Tibial artery (tissue), 4 donors: ENCODE measurements around the gene PRR19.

Experiments used
- DNase-seq, 2 donors: peaks; one replicate each; pipeline ENCODE4 v3.0.0-alpha.2; 2019
- H3K27ac ChIP-seq, 2 donors: fragments of 200-600 bp; sonication (generic) in 1 of 2; 1 replicate in 1 of 2; 2 replicates in 1 of 2; pipeline ENCODE4 v1.5.1; 2018 to 2019; ENCODE audit warnings: mild to moderate bottlenecking in 1 of 2
- H3K27me3 ChIP-seq, 2 donors: fragments of 200-600 bp; sonication (generic) in 1 of 2; one replicate each; pipeline versions ENCODE4 v1.5.1 to v1.6.0; 2016 to 2019
- H3K36me3 ChIP-seq, 3 donors: fragments of 200-600 bp; sonication (generic) in 2 of 3; one replicate each; pipeline ENCODE4 v1.5.1; 2016 to 2019; ENCODE audit warnings: mild to moderate bottlenecking in 2 of 3
- H3K4me1 ChIP-seq, 4 donors: fragments of 200-600 bp; sonication (generic) in 2 of 4; 1 replicate in 3 of 4; 2 replicates in 1 of 4; pipeline ENCODE4 v1.5.1; 2016 to 2019
- H3K4me3 ChIP-seq, 2 donors: fragments of 200-600 bp; sonication (generic) in 1 of 2; 1 replicate in 1 of 2; 2 replicates in 1 of 2; pipeline ENCODE4 v1.5.1; 2018 to 2019; ENCODE audit warnings: mild to moderate bottlenecking in 2 of 2
- H3K9me3 ChIP-seq, 3 donors: fragments of 200-600 bp; sonication (generic) in 1 of 3; one replicate each; pipeline ENCODE4 v1.5.1; 2016 to 2019
- intact Hi-C: fragments of 100-400 bp; cut with DNase I; formaldehyde crosslinking; loops from one replicate; pipeline ENCODE4 v1.15.0; 2023; ENCODE audit warnings: low total_unique reads
- TF ChIP-seq, protein P1 (sequence below), 2 experiments: fragments of 200-600 bp in 1 of 2; fragments of 450-650 bp in 1 of 2; IDR thresholded peaks; one replicate each; pipeline ENCODE4 v1.5.1; 2017 to 2019; ENCODE audit warnings: antibody characterized with exemption in 2 of 2, mild to moderate bottlenecking in 1 of 2, moderate library complexity in 1 of 2

PRR19 gene

DNA sequence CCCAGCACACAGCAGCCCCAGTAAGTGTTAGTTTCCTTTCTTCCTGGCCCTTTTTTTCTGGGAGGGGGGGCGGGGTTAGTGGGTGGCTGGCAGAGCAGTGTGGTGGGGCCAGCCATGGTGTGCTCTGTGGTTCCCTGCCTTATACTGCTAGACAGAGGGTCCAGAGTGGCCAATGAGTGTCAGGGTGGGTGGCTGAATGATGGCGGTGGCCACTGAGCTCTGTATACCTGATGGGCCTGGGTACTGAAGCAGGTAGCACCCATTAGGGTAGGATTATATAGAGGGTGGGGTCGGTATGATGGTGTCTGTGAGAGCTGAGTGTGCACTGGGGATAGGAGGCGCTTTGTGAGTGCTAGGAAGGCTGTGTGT, 19.1 kb upstream of the PRR19 start:
- no peaks in the 10 kb centered on the region for H3K9me3 ChIP-seq
- H3K36me3 ChIP-seq, result peaks cover 5 to 15% (median 12%) of the 10 kb centered on the region in 3 donors
- no peak for DNase-seq
- no peaks in the 10 kb centered on the region for H3K27me3 ChIP-seq
- TF ChIP-seq, protein P1, sequence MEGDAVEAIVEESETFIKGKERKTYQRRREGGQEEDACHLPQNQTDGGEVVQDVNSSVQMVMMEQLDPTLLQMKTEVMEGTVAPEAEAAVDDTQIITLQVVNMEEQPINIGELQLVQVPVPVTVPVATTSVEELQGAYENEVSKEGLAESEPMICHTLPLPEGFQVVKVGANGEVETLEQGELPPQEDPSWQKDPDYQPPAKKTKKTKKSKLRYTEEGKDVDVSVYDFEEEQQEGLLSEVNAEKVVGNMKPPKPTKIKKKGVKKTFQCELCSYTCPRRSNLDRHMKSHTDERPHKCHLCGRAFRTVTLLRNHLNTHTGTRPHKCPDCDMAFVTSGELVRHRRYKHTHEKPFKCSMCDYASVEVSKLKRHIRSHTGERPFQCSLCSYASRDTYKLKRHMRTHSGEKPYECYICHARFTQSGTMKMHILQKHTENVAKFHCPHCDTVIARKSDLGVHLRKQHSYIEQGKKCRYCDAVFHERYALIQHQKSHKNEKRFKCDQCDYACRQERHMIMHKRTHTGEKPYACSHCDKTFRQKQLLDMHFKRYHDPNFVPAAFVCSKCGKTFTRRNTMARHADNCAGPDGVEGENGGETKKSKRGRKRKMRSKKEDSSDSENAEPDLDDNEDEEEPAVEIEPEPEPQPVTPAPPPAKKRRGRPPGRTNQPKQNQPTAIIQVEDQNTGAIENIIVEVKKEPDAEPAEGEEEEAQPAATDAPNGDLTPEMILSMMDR (IDR thresholded peaks at IDR 0.05), result no peak
- H3K4me1 ChIP-seq, result peaks cover 3 to 78% (median 72%) of the 10 kb centered on the region in 4 donors
- peak overlapping the region; percentile 93 to 97 for H3K27ac ChIP-seq
- H3K4me3 ChIP-seq, result peak overlapping the region; percentile 70 to 75
- intact Hi-C loops, result no loop called here

DNA sequence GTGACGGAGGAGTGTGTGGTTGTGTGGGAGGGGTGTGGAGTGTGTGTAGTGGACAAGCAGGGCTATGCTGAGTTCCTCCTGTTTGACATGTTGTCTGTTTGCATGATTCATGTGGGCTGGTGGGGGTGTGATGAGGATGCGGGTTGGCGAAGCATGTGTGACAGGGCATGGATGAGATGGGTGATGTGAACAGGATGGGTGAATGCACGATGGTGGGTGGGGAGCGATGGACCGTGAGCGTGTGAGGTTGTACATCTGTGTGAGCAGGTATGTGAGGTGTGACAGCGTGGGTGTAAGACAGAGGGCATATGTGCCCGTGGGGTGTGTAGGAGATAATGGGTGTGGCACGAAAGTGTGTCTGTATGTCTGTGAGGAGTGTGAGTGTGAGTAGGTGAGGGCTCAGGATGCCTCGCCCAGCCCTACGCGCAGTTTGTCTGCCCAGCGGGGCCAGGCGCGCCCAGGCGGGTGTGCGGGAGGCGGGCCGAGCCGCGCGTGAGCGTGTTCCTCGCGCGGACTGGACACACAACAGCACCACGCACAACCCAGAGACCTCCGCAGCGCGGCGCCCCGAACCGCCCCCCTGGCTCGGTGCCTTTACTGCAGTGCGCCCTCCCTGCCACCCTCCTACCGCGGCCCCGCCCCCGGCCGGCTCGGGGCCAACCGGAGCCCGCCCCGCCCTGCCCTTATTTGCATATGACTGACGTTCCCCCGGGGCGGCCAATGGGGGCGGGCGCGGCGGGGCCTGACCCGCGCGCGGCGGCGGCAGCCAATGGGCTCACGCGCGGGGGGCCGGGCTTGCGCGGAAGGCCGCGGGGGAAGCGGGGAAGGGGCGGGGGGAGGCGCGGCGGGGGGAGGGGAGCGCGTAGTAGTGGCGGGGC, 18.5 kb upstream of the PRR19 start:
- no peaks in the 10 kb centered on the region for H3K27me3 ChIP-seq
- peaks cover 0 to 71% (median 66%) of the 10 kb centered on the region in 4 donors for H3K4me1 ChIP-seq
- H3K36me3 ChIP-seq, result peaks cover 7 to 21% (median 18%) of the 10 kb centered on the region in 3 donors
- TF ChIP-seq, protein P1 (IDR thresholded peaks at IDR 0.05), result no peak
- DNase-seq, result peak; percentile 96 to 99
- H3K4me3 ChIP-seq, result peak overlapping the region; percentile 70 to 75
- intact Hi-C loops, result no loop called here
- peak overlapping the region; percentile 93 to 97 for H3K27ac ChIP-seq
- H3K9me3 ChIP-seq, result no peaks in the 10 kb centered on the region

DNA sequence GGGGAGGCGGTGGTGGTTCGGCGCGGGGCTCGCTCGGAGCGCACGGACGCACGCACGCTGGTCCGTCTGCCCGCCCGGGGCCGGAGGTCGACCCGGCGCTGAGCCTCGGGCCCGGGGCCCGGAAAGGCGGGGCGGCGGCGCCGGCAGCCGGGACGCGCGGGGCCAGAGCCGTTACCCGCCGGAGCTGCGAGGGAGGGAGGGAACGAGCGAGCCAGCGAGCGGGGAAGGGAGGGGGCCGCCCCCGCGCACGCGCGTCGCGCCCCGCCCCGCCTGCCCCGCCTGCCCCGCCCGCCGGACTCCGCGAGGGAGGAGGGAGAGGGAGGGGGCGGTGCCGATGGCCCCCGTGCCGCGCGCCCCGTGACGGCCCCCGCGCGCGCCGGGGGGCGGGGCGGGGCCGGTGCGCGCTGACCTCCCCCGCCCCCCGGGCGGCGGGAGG, 17.8 kb upstream of the PRR19 start:
- Histone ChIP-seq H3K9me3 (no peaks in the 10 kb centered on the region), H3K36me3 (peaks cover 13 to 28% (median 25%) of the 10 kb centered on the region in 3 donors), H3K27me3 (no peaks in the 10 kb centered on the region), H3K27ac (peak overlapping the region; percentile 93 to 97), H3K4me1 (peaks cover 0 to 65% (median 59%) of the 10 kb centered on the region in 4 donors), H3K4me3 (peak overlapping the region; percentile 70 to 75)
- intact Hi-C loops, result no loop called here
- TF ChIP-seq, protein P1 (IDR thresholded peaks at IDR 0.05), result no peak
- DNase-seq, result peak in 1 of 2 donors; percentile 93

DNA sequence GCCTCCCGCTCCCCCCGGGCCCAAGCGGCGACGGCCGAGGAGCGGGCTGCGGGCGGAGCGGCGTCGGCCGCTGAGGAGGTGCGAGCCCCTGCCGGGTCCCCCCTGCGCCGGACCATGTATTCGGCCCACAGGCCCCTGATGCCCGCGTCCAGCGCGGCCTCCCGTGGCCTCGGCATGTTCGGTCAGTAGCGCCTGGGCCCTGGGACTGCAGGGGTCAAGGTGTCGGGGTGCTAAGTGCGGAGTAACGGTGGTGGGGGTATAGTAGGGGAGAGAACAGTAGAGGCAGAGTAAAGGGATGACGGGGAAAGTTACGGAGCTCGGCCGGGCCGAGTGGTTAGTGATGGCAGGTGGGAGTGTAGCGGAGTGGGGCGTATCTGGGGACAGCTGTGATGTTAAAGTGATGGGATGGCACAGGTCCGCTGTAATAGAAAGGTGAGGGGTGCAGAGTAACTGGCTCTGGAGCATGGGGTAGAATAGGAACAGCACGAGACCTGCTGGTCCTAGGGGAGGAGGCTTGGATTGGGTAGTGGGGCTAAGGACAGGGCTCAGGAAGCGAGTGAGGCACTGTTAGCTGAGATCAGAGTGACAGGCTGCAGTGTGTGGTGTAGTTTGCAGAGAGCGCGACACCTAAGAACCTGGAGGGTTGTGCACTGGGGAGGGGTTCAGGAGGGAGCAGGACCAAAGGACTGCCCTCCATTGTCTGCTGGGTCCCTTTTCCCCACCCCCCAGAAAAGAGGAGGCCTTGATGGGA, 17.2 kb upstream of the PRR19 start:
- intact Hi-C loops, result no loop called here
- peak overlapping the region; percentile 86 to 93 for H3K27ac ChIP-seq

DNA sequence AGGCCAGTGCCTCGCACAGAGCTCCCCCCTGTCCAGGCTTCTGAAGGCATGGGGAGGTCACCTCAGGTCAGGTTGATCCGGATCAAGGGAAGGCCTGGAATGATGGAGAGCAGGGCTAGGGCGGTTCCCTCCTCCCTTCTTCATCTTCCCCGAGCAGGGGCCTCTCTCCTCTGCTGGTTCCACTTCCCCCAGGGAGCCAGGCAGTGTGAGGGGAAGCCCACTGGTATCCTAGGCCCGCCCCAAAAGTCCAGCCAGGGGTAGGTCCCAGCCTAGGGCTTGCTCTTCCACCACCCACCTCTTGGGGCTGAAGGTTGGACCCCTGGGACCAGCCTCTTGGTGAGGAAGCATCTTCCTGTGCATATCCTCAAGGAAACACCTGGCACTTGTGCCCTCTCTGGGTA, 16.4 kb upstream of the PRR19 start:
- Histone ChIP-seq H3K27me3 (no peaks in the 10 kb centered on the region), H3K9me3 (no peaks in the 10 kb centered on the region), H3K27ac (peak overlapping the region; percentile 86 to 93), H3K4me1 (peaks cover 0 to 55% (median 52%) of the 10 kb centered on the region in 4 donors), H3K36me3 (peaks cover 28 to 42% (median 39%) of the 10 kb centered on the region in 3 donors), H3K4me3 (peak overlapping the region; percentile 70 to 75)
- peak in 1 of 2 donors; percentile 67 for DNase-seq
- intact Hi-C loops, result no loop called here
- TF ChIP-seq, protein P1 (IDR thresholded peaks at IDR 0.05), result no peak

More for the DNA sequence above, 17.2 kb upstream of the PRR19 start:
- no peaks in the 10 kb centered on the region for H3K9me3 ChIP-seq
- peak overlapping the region; percentile 70 to 75 for H3K4me3 ChIP-seq
- TF ChIP-seq, protein P1 (IDR thresholded peaks at IDR 0.05), result no peak
- no peaks in the 10 kb centered on the region for H3K27me3 ChIP-seq
- peaks cover 0 to 58% (median 52%) of the 10 kb centered on the region in 4 donors for H3K4me1 ChIP-seq
- DNase-seq, result peak in 1 of 2 donors; percentile 74
- H3K36me3 ChIP-seq, result peaks cover 20 to 34% (median 31%) of the 10 kb centered on the region in 3 donors
